HEK293T (cell line): Measurements from ENCODE around the gene RAB44.

Experiments
- ARNT ChIP-seq: fragments of 450-650 bp; IDR thresholded peaks from 2 replicates; pipeline ENCODE4 v1.6.1; 2017; ENCODE audit warnings: mild to moderate bottlenecking
- BHLHE40 ChIP-seq: fragments of 450-650 bp; IDR thresholded peaks from 2 replicates; pipeline ENCODE4 v1.6.1; 2016; ENCODE audit warnings: mild to moderate bottlenecking, moderate library complexity, borderline replicate concordance
- ELF4 ChIP-seq: fragments of 450-650 bp; IDR thresholded peaks from 2 replicates; pipeline ENCODE4 v1.6.1; 2017; ENCODE audit warnings: antibody characterized with exemption
- FOXA1 ChIP-seq: fragments of 450-650 bp; IDR thresholded peaks from 2 replicates; pipeline ENCODE4 v1.6.1; 2016; ENCODE audit warnings: mild to moderate bottlenecking
- NFRKB ChIP-seq: fragments of 450-650 bp; IDR thresholded peaks from 2 replicates; pipeline ENCODE4 v1.6.1; 2016; ENCODE audit warnings: mild to moderate bottlenecking, moderate library complexity
- SP1 ChIP-seq: fragments of 450-650 bp; IDR thresholded peaks from 2 replicates; pipeline ENCODE4 v1.6.1; 2017

DNA sequence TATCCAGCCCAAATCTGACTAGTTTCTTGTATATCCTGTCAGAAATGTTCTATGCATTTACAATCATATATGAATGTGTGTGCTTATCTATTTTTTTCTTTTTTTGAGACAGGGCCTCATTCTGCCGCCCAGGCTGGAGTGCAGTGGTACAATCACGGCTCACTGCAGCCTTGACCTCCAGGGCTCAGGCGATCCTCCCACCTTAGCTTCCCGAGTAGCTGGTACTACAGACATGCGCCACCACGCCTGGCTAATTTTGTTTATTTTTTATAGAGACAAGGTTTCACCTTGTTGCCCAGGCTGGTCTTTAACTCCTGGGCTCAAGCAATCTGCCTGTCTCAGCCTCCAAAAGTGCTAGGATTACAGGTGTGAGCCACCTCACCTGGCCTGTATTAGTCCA lies 3.0 kb upstream of the RAB44 start:
- no peak for TF ChIP-seq ELF4
- no peak for TF ChIP-seq ARNT
- no peak for TF ChIP-seq BHLHE40
- no peak for TF ChIP-seq FOXA1
- no peak for TF ChIP-seq SP1
- no peak for TF ChIP-seq NFRKB
